ENCODE data around the gene LCT. TPM values are rescaled to one million over a fixed set of nuclear protein-coding genes. Genes with fewer than 3 reads are reported as not detected.
A peak's percentile ranks its signal among the peaks of the same experiment; 100 is the strongest.

Gene LCT
- total and polyA plus RNA-seq, 8 donors = 0.07 to 0.24 (median 0.15) TPM

DNA sequence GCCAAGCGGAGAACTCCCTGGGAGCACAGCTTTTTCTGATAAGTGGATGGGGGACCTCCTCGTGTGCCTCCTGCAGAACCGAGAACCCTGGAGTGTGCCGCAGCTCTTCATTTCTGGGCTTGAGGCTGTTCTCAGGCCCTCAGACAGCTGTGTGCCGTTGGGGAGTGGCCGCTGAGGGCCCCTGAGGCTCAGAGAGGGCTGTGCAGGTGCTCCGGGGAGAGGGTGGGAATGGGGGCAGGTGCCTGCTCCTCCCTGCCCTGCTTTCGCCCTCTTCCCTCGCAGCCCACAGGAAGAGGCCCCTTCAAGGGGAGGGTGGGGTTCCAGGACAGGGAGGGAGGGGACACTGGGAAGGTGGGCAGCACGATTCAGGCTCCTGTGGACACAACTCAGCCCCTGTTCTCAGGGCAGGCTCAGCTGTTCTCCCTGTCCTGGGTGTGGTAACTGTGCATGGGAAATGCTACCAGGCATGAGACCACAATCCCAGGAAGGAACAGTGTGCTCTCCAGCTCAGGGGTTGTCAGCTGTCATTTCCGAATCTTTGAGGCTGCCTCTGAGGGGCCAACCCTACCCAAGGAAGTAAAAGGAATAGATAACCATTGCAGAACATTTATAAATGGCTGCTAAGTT is 11.3 kb downstream of the LCT start:
- peak; percentile 75 for ATAC-seq
- intact Hi-C loops (cut with DNase I) = no loop called here
- H3K9me3 ChIP-seq = peaks cover 0 to 9% of the 10 kb centered on the region in 2 donors
- no peak overlapping the region for H3K4me3 ChIP-seq
- H3K4me1 ChIP-seq = no peaks in the 10 kb centered on the region
- no peaks in the 10 kb centered on the region for H3K36me3 ChIP-seq
- TF ChIP-seq, protein P1, sequence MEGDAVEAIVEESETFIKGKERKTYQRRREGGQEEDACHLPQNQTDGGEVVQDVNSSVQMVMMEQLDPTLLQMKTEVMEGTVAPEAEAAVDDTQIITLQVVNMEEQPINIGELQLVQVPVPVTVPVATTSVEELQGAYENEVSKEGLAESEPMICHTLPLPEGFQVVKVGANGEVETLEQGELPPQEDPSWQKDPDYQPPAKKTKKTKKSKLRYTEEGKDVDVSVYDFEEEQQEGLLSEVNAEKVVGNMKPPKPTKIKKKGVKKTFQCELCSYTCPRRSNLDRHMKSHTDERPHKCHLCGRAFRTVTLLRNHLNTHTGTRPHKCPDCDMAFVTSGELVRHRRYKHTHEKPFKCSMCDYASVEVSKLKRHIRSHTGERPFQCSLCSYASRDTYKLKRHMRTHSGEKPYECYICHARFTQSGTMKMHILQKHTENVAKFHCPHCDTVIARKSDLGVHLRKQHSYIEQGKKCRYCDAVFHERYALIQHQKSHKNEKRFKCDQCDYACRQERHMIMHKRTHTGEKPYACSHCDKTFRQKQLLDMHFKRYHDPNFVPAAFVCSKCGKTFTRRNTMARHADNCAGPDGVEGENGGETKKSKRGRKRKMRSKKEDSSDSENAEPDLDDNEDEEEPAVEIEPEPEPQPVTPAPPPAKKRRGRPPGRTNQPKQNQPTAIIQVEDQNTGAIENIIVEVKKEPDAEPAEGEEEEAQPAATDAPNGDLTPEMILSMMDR (IDR thresholded peaks at IDR 0.05) = no peak
- DNase-seq = no peak
- no peaks in the 10 kb centered on the region for H3K27me3 ChIP-seq
- no peak overlapping the region for H3K27ac ChIP-seq

DNA sequence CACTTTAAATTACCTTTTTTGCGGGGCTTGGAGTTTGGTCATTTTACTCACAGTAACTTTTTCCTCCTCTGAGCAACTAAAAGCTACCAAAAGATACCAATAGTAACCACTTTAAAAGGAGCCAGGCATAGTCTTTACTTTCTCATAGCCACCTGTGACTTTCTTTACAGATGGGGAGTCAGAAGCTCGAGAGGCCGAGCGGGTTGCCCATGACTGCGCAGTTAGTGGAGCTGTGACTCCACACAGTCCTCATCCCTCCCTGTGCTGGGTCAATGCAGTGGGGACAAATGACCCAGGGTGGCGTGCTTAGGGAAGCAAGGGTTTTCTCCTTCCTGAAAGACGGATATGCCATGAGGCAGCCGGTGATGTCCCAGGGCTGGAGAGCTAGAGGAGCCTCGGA is 11.9 kb downstream of the LCT start:
- no peaks in the 10 kb centered on the region for H3K4me1 ChIP-seq
- peaks cover 0 to 9% of the 10 kb centered on the region in 2 donors for H3K9me3 ChIP-seq
- no peak overlapping the region for H3K4me3 ChIP-seq
- no peak overlapping the region for H3K27ac ChIP-seq
- no peaks in the 10 kb centered on the region for H3K36me3 ChIP-seq
- TF ChIP-seq, protein P1 (IDR thresholded peaks at IDR 0.05) = no peak
- ATAC-seq = no peak
- DNase-seq = no peak
- no peaks in the 10 kb centered on the region for H3K27me3 ChIP-seq
- intact Hi-C loops (cut with DNase I) = no loop called here

DNA sequence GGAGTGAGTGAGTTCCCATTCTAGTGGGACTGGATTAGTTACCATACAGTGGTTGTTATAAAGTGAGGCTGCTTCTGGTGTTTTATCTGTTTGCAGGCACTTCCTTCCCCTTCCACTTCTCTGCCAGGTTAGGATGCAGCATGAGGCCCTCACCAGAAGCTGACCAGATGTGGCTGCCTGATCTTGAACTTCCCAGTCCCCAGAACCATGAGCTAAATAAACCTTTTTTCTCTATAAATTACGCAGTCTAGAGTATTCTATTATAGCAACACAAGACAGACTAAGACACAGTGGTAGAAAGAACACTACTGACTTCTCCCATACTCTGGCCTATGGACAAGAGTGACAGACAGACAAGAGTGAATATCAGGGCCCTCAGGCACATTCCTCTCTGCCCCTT is 14.1 kb downstream of the LCT start:
- ATAC-seq (no peak), DNase-seq (no peak)
- Histone ChIP-seq H3K4me1 (no peaks in the 10 kb centered on the region), H3K27me3 (no peaks in the 10 kb centered on the region), H3K27ac (no peak overlapping the region), H3K36me3 (no peaks in the 10 kb centered on the region), H3K4me3 (no peak overlapping the region), H3K9me3 (peaks cover 0 to 9% of the 10 kb centered on the region in 2 donors)
- intact Hi-C loops (cut with DNase I) = no loop called here
- TF ChIP-seq, protein P1 (IDR thresholded peaks at IDR 0.05) = no peak

DNA sequence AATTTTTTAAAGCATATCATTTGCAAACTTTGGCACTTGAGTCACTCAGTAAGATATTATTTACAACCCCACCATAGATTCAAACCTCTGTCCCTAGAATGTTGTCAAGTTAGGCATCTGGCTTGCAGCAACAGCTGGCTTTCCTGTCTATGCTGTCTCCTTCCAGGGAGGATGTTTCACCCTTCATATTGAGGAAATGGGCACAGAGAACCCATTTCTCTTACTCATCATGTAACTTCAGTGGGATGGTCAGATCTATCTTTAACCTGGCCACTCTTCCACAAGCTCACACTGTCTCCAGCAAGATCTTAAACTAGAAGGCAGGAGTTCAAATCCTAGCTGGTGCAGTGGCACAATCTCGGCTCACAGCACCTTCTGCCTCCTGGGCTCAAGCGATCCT is 15.8 kb downstream of the LCT start:
- ATAC-seq (no peak), DNase-seq (no peak)
- intact Hi-C loops (cut with DNase I) = no loop called here
- no peaks in the 10 kb centered on the region for H3K36me3 ChIP-seq
- H3K4me1 ChIP-seq = no peaks in the 10 kb centered on the region
- no peak overlapping the region for H3K4me3 ChIP-seq
- TF ChIP-seq, protein P1 (IDR thresholded peaks at IDR 0.05) = no peak
- H3K9me3 ChIP-seq = peaks cover 0 to 9% of the 10 kb centered on the region in 2 donors
- no peak overlapping the region for H3K27ac ChIP-seq
- no peaks in the 10 kb centered on the region for H3K27me3 ChIP-seq

DNA sequence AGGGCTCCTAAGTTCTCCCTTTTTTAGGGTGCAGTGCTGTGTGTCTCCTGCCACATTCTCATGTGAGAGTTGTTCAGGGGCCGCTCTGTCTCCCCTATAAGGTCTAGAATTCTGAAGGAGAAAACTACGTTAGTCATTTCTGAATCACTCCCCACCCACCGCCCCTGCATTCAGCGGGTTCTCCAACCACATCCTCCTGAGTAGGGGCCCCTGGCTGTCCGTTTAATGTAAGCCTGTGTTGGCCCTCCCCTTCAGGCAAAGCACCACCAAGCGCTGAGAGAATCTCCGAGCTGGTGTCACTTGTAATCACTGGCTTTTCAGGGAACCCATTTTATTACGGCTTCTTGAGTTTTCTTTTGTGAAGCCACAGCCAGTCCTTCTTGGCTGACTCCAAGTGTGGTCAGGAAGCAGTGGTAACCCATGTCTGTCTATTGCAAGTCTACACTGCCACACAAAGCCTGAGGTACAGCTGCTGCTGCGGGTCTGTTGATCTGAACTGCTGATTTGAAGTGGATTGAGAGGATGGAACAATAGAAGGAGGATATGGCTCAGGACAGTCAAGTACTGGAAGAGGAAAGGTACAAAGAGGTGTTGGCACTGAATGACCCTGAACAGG is 16.9 kb downstream of the LCT start:
- Histone ChIP-seq H3K27ac (no peak overlapping the region), H3K9me3 (peaks cover 0 to 9% of the 10 kb centered on the region in 2 donors), H3K4me3 (no peak overlapping the region), H3K27me3 (no peaks in the 10 kb centered on the region), H3K36me3 (no peaks in the 10 kb centered on the region), H3K4me1 (no peaks in the 10 kb centered on the region)
- ATAC-seq = no peak
- no peak for DNase-seq
- intact Hi-C loops (cut with DNase I) = no loop called here
- TF ChIP-seq, protein P1 (IDR thresholded peaks at IDR 0.05) = no peak

Data from left lung (tissue), 10 donors.